ENCODE results near the gene SNAI1.

DNA sequence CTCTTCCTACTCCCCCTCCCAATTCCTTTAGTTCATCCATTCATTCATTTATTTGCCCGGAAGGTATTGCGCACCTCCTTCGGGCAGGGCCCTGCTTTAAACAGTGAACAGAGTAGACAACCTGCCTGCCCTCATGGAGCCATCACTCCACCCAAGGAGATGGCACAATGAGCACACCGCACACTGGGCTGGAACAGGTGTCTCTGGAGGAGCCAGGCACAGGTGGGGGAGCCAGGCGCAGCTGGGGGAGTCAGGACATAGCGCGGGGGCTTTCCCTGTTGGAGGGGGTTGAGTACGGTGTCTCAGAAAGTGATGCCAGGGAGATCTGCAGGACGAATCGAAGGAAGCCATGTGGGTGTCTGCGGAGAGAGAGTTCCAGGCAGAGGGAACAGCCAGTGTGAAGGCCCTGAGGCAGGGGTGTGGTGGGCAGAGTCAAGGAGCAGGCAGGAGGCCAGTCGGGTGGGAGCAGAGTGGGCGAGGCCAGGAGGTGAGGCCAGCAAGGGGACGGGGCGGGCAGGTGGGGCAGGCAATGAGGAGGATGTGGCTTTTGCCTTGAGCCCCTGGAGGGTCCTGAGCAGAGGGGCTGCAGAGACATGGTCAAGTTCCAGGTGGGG lies 46.4 kb downstream of the SNAI1 start:
- TF ChIP-seq POLR2A (IDR thresholded peaks at IDR 0.05) (no peak), CTCF (IDR thresholded peaks at IDR 0.05) (no peak), POLR2AphosphoS5 (IDR thresholded peaks at IDR 0.05) (no peak)

Data from transverse colon (tissue), 4 donors.